ENCODE data around the gene AFDN.

GRCh38 chr6:167978607-167979006 is 151.9 kb downstream of the AFDN start:
- no peak for TF ChIP-seq EZH2 (IDR thresholded peaks at IDR 0.05; ENCODE audit: borderline replicate concordance, low read depth, low read length, severe bottlenecking)
- no peak for TF ChIP-seq CTCF (IDR thresholded peaks at IDR 0.05; ENCODE audit: borderline replicate concordance, extremely low read depth, low read length, poor library complexity, severe bottlenecking)

All from DND-41 (cell line).